H9 (cell line): ENCODE results near the gene NOD1. TPM values are rescaled to one million over a fixed set of nuclear protein-coding genes. Genes with fewer than 3 reads are reported as not detected.

Experiments
- DNase-seq: peaks from one replicate; pipeline ENCODE4 v3.0.0-alpha.2; 2017
- H2AFZ ChIP-seq: one replicate; pipeline ENCODE4 v1.6.1; 2013; ENCODE audit warnings: mild to moderate bottlenecking, low read length, control low read depth, moderate library complexity
- H2AK5ac ChIP-seq: 2 replicates; pipeline ENCODE4 v1.6.1; 2013; ENCODE audit warnings: low read length, control low read depth, mixed read lengths; ENCODE audit not compliant: insufficient read length
- H2BK120ac ChIP-seq: one replicate; pipeline ENCODE4 v1.6.1; 2013; ENCODE audit warnings: low read depth, mild to moderate bottlenecking, low read length, control low read depth, inconsistent platforms; ENCODE audit not compliant: poor library complexity, severe bottlenecking
- H2BK12ac ChIP-seq: 2 replicates; pipeline ENCODE4 v1.6.1; 2013; ENCODE audit warnings: low read length, control low read depth, mixed read lengths, low read depth; ENCODE audit not compliant: insufficient read length
- H2BK15ac ChIP-seq: 2 replicates; pipeline ENCODE4 v1.6.1; 2013; ENCODE audit warnings: low read depth, low read length, control low read depth
- H2BK20ac ChIP-seq: one replicate; pipeline ENCODE4 v1.6.1; 2013; ENCODE audit warnings: low read depth, mild to moderate bottlenecking, low read length, control low read depth, inconsistent platforms; ENCODE audit not compliant: poor library complexity, severe bottlenecking
- H2BK5ac ChIP-seq: 2 replicates; pipeline ENCODE4 v1.6.1; 2013; ENCODE audit warnings: low read length, control low read depth, mixed read lengths; ENCODE audit not compliant: insufficient read length
- H3K14ac ChIP-seq: 2 replicates; pipeline ENCODE4 v1.6.1; 2013; ENCODE audit warnings: low read length, control low read depth; ENCODE audit not compliant: insufficient read depth
- H3K18ac ChIP-seq: 2 replicates; pipeline ENCODE4 v1.6.1; 2013; ENCODE audit warnings: low read depth, mild to moderate bottlenecking, mixed read lengths, low read length, control low read depth; ENCODE audit not compliant: insufficient read length
- H3K23ac ChIP-seq: 2 replicates; pipeline ENCODE4 v1.6.1; 2013; ENCODE audit warnings: low read length, control low read depth, mixed read lengths, low read depth; ENCODE audit not compliant: insufficient read length
- H3K23me2 ChIP-seq: 2 replicates; pipeline ENCODE4 v1.6.1; 2013; ENCODE audit warnings: low read depth, mild to moderate bottlenecking, mixed read lengths, low read length, control low read depth; ENCODE audit not compliant: insufficient read length, poor library complexity, severe bottlenecking
- H3K27ac ChIP-seq: 2 replicates; pipeline ENCODE4 v1.5.1; 2013; ENCODE audit warnings: low read length, control low read depth, mixed read lengths, low read depth; ENCODE audit not compliant: insufficient read length
- H3K27me3 ChIP-seq: 2 replicates; pipeline ENCODE4 v1.6.1; 2013; ENCODE audit warnings: low read length, control low read depth, inconsistent platforms; ENCODE audit not compliant: insufficient read depth
- H3K4ac ChIP-seq: 2 replicates; pipeline ENCODE4 v1.6.1; 2013; ENCODE audit warnings: low read depth, mild to moderate bottlenecking, control low read depth, inconsistent platforms, low read length, moderate library complexity
- H3K4me1 ChIP-seq: 2 replicates; pipeline ENCODE4 v1.6.1; 2013; ENCODE audit warnings: low read length, control low read depth, inconsistent platforms; ENCODE audit not compliant: insufficient read depth
- H3K4me2 ChIP-seq: 2 replicates; pipeline ENCODE4 v1.6.1; 2013; ENCODE audit warnings: low read length, control low read depth, mixed read lengths; ENCODE audit not compliant: insufficient read length, insufficient read depth
- H3K56ac ChIP-seq: 2 replicates; pipeline ENCODE4 v1.6.1; 2013; ENCODE audit warnings: low read depth, mild to moderate bottlenecking, mixed read lengths, low read length, control low read depth; ENCODE audit not compliant: insufficient read length
- H3K79me1 ChIP-seq: 2 replicates; pipeline ENCODE4 v1.6.1; 2013; ENCODE audit warnings: low read depth, mild to moderate bottlenecking, moderate library complexity, low read length, control low read depth, inconsistent platforms; ENCODE audit not compliant: insufficient read depth, poor library complexity, severe bottlenecking
- H3K79me2 ChIP-seq: 2 replicates; pipeline ENCODE4 v1.6.1; 2013; ENCODE audit warnings: low read length, control low read depth, inconsistent platforms; ENCODE audit not compliant: insufficient read depth
- H3K9ac ChIP-seq: 2 replicates; pipeline ENCODE4 v1.6.1; 2013; ENCODE audit warnings: low read length, control low read depth, mixed read lengths; ENCODE audit not compliant: insufficient read length; ENCODE audit errors: extremely low read depth
- H3K9me3 ChIP-seq: one replicate; pipeline ENCODE4 v1.6.1; 2013; ENCODE audit warnings: low read depth, low read length, inconsistent platforms; ENCODE audit not compliant: control insufficient read depth
- H3T11ph ChIP-seq: one replicate; pipeline ENCODE4 v1.6.1; 2013; ENCODE audit warnings: mild to moderate bottlenecking, low read length, control low read depth, inconsistent platforms
- H4K20me1 ChIP-seq: one replicate; pipeline ENCODE4 v1.6.1; 2013; ENCODE audit not compliant: control insufficient read depth, insufficient read length, insufficient read depth
- H4K5ac ChIP-seq: 2 replicates; pipeline ENCODE4 v1.6.1; 2013; ENCODE audit warnings: low read depth, mild to moderate bottlenecking, mixed read lengths, low read length, control low read depth; ENCODE audit not compliant: insufficient read length
- H4K8ac ChIP-seq: replicated peaks from 2 replicates; pipeline ENCODE4 v1.6.1; 2013; ENCODE audit warnings: low read length, control low read depth, mixed read lengths, low read depth; ENCODE audit not compliant: insufficient read length
- H4K91ac ChIP-seq: 2 replicates; pipeline ENCODE4 v1.6.1; 2013; ENCODE audit warnings: low read depth, mild to moderate bottlenecking, moderate library complexity, mixed read lengths, low read length, control low read depth; ENCODE audit not compliant: insufficient read length
- H3K27ac Mint-ChIP-seq, 3 experiments: 2 replicates in 2 of 3; 3 replicates in 1 of 3; pipeline ENCODE4 v1.8.0; 2020 to 2021; ENCODE audit warnings: mixed read lengths in 3 of 3, mild to moderate bottlenecking in 1 of 3, moderate library complexity in 1 of 3
- H3K27me3 Mint-ChIP-seq: 2 replicates; pipeline ENCODE4 v1.8.0; 2021; ENCODE audit warnings: low read depth, mild to moderate bottlenecking, moderate library complexity, mixed read lengths
- H3K36me3 Mint-ChIP-seq, 3 experiments: 2 replicates in 2 of 3; 3 replicates in 1 of 3; pipeline ENCODE4 v1.8.0; 2020 to 2021; ENCODE audit warnings: low read depth in 3 of 3, mixed read lengths in 3 of 3; ENCODE audit not compliant: insufficient read depth in 1 of 3
- H3K4me1 Mint-ChIP-seq, 2 experiments: 2 replicates each; pipeline ENCODE4 v1.8.0; 2020; ENCODE audit warnings: mixed read lengths in 2 of 2
- H3K4me3 Mint-ChIP-seq, 2 experiments: 2 replicates in 1 of 2; 3 replicates in 1 of 2; pipeline ENCODE4 v1.8.0; 2020 to 2021; ENCODE audit warnings: mild to moderate bottlenecking in 2 of 2, mixed read lengths in 2 of 2, moderate library complexity in 1 of 2
- H3K9me3 Mint-ChIP-seq, 2 experiments: 2 replicates in 1 of 2; 3 replicates in 1 of 2; pipeline ENCODE4 v1.8.0; 2020; ENCODE audit warnings: mild to moderate bottlenecking in 2 of 2, mixed read lengths in 2 of 2, moderate library complexity in 1 of 2
- WGBS: extraction: QIAGEN DNeasy Blood & Tissue Kit; methylation state at CpG from one replicate; pipeline ENCODE4 v1.1.7; 2013; ENCODE audit warnings: missing lambda C conversion rate, low lambda C conversion rate, mixed read lengths; ENCODE audit not compliant: insufficient read length; ENCODE audit errors: extremely low coverage; 5-methylcytosine and 5-hydroxymethylcytosine counted together
- total RNA-seq: library from RNA; stranded (reverse); gene quantifications from 2 replicates; pipeline ENCODE4 v1.2.1, GENCODE V29; 2021
- TF ChIP-seq, protein P1 (sequence below): fragments of 200-600 bp; sonication (generic); conservative IDR thresholded peaks from 3 replicates; pipeline ENCODE4 v1.8.0; 2021; ENCODE audit warnings: antibody characterized with exemption, mild to moderate bottlenecking

The NOD1 gene
- total RNA-seq, 1 experiment from 2014 or later = 5.3 TPM

DNA sequence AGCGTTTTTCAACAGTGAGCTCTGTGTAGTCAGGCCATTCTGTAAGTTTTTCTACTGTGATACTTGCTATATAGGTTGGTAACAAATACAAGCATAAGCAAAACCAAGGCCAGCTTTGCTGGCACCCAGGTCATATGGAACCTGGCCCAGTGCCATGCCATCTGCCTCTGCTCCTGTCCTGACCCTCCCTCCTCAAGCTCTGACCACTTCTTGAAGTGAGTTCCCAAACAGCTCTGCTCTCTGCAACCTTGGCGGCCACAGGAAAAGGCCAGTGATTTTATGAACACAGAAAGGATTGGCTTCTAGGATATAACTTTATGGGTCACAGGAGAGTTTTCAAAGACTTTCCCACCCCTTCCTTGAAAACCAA is 12.8 kb downstream of the NOD1 start:
- H3K27me3 Mint-ChIP-seq = no peaks in the 10 kb centered on the region
- no peaks in the 10 kb centered on the region for H3K9me3 Mint-ChIP-seq
- Histone ChIP-seq H4K8ac (no peak overlapping the region), H2AFZ (no peak overlapping the region), H3K79me1 (no peaks in the 10 kb centered on the region), H2AK5ac (no peak overlapping the region), H3T11ph (no peak overlapping the region), H3K23me2 (no peaks in the 10 kb centered on the region), H2BK20ac (no peak overlapping the region), H3K18ac (no peak overlapping the region), H3K23ac (no peak overlapping the region), H3K9ac (no peak overlapping the region), H3K14ac (no peak overlapping the region), H2BK12ac (no peak overlapping the region), H3K27me3 (no peaks in the 10 kb centered on the region), H3K79me2 (no peaks in the 10 kb centered on the region), H2BK5ac (no peak overlapping the region), H3K9me3 (no peaks in the 10 kb centered on the region), H4K20me1 (no peaks in the 10 kb centered on the region), H3K56ac (no peak overlapping the region), H3K4ac (no peak overlapping the region), H3K27ac (no peak overlapping the region), H2BK15ac (no peak overlapping the region), H3K4me2 (no peak overlapping the region), H2BK120ac (no peak overlapping the region), H4K5ac (no peak overlapping the region), H3K4me1 (peaks cover 5% of the 10 kb centered on the region; the same call in 1 of the 2 replicates), H4K91ac (no peak overlapping the region)
- no peak for DNase-seq
- no peak overlapping the region for H3K27ac Mint-ChIP-seq
- TF ChIP-seq, protein P1, sequence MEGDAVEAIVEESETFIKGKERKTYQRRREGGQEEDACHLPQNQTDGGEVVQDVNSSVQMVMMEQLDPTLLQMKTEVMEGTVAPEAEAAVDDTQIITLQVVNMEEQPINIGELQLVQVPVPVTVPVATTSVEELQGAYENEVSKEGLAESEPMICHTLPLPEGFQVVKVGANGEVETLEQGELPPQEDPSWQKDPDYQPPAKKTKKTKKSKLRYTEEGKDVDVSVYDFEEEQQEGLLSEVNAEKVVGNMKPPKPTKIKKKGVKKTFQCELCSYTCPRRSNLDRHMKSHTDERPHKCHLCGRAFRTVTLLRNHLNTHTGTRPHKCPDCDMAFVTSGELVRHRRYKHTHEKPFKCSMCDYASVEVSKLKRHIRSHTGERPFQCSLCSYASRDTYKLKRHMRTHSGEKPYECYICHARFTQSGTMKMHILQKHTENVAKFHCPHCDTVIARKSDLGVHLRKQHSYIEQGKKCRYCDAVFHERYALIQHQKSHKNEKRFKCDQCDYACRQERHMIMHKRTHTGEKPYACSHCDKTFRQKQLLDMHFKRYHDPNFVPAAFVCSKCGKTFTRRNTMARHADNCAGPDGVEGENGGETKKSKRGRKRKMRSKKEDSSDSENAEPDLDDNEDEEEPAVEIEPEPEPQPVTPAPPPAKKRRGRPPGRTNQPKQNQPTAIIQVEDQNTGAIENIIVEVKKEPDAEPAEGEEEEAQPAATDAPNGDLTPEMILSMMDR = no peak
- no peak overlapping the region for H3K4me3 Mint-ChIP-seq
- H3K4me1 Mint-ChIP-seq = peaks cover 23 to 30% of the 10 kb centered on the region in 2 experiments
- no CpG with 5 or more reads among the region's 2 CpGs for WGBS
- H3K36me3 Mint-ChIP-seq = no peaks in the 10 kb centered on the region
